ENCODE results near the gene TJP2.

- TF ChIP-seq CTCF (IDR thresholded peaks at IDR 0.05) (no peak), POLR2A (IDR thresholded peaks at IDR 0.05) (no peak)
Observed at GRCh38 chr9:69136779-69137178, 37.3 kb upstream of the TJP2 start.
